ENCODE measurements around the gene KAZALD1.

DNA sequence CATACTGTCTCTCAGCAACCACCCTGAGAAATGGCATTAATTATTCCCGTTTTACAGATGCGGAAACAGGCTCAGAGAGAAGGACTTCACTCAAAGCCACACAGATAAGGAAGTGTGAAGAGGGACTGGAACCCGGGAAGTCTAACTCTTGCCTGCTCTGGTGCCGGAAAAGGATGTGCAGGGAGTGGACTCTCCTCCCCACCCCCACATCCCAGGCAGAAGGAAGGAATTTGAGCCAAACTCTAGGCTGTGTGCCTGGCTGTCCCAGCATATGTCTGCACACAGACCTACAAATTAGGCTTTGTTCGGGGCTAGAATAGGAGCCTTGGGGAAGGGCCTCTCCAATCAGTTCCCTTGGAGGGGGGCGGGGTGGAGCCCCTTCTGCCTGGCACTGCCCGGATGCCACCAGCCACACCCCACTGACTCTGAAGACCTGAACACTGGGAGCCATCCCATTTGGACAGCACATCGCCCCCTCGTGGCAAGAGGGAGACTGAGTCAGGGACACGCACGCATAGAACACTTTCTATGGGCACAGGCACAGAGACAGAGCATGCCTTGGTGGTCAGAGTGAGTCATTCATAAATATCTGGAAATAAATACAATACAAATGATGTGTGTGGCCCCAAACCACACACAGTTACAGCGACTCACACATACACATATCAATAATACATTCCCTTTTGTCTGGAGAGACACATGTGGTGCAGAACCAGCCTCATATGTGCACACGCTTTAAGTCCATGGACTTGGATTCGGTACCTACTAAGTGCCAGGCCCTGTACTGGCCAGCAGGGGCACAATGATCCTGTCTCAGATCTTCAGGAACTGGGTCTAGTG lies 49.0 kb upstream of the KAZALD1 start:
- TF ChIP-seq, protein P1, sequence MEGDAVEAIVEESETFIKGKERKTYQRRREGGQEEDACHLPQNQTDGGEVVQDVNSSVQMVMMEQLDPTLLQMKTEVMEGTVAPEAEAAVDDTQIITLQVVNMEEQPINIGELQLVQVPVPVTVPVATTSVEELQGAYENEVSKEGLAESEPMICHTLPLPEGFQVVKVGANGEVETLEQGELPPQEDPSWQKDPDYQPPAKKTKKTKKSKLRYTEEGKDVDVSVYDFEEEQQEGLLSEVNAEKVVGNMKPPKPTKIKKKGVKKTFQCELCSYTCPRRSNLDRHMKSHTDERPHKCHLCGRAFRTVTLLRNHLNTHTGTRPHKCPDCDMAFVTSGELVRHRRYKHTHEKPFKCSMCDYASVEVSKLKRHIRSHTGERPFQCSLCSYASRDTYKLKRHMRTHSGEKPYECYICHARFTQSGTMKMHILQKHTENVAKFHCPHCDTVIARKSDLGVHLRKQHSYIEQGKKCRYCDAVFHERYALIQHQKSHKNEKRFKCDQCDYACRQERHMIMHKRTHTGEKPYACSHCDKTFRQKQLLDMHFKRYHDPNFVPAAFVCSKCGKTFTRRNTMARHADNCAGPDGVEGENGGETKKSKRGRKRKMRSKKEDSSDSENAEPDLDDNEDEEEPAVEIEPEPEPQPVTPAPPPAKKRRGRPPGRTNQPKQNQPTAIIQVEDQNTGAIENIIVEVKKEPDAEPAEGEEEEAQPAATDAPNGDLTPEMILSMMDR (IDR thresholded peaks at IDR 0.05): peak in 1 of 3 donors; percentile 79
- no peak for TF ChIP-seq POLR2A (IDR thresholded peaks at IDR 0.05)

Measured in lower leg skin (tissue), 3 donors.